Endothelial cell of umbilical vein (primary cell): ENCODE results near the gene VPS51. TPM values are rescaled to one million over a fixed set of nuclear protein-coding genes. Genes with fewer than 3 reads are reported as not detected.

Source experiments
- BruUV-seq: library from RNA; stranded (reverse); fragments of 400-500 nt; replicated peaks from 2 replicates; lab custom pipeline; 2021; lab: Mats Ljungman, UMichigan
- CTCF ChIA-PET: fragments of 300-600, 350-600 bp; sonication (Branson Sonifier 250); formaldehyde crosslinking; loops from one replicate; lab custom pipeline; 2021; ENCODE audit warnings: antibody characterized with exemption, inconsistent platforms; lab: Charles Lee
- POLR2A ChIA-PET: fragments of 300-600, 350-600 bp; sonication (Branson Sonifier 250); formaldehyde crosslinking; loops from one replicate; lab custom pipeline; 2021; ENCODE audit warnings: antibody characterized with exemption, inconsistent platforms; lab: Charles Lee
- DNase-seq: peaks from one replicate; pipeline ENCODE4 v3.0.0-alpha.2; 2011; ENCODE audit warnings: low read depth, low spot score
- FAIRE-seq: peaks from 2 replicates; lab custom pipeline; 2011; peaks lifted over from hg19 to GRCh38; lab: Jason Lieb, UNC
- H2AFZ ChIP-seq: 2 replicates; pipeline ENCODE4 v1.6.0; 2012; ENCODE audit warnings: low read depth, low read length, control low read depth, inconsistent platforms
- H3K27ac ChIP-seq: 2 replicates; pipeline ENCODE4 v1.5.1; 2011; ENCODE audit warnings: low read depth, mild to moderate bottlenecking, control low read depth, low read length, moderate library complexity; ENCODE audit not compliant: insufficient read depth
- H3K27me3 ChIP-seq, 2 experiments: 2 replicates each; pipeline versions ENCODE4 v1.6.0 to v1.6.1; 2011; ENCODE audit warnings: low read length in 2 of 2, mixed read lengths in 1 of 2; ENCODE audit not compliant: control insufficient read depth in 2 of 2, insufficient read depth in 2 of 2
- H3K36me3 ChIP-seq, 2 experiments: 2 replicates in 1 of 2; 3 replicates in 1 of 2; pipeline ENCODE4 v1.5.1; 2011; ENCODE audit warnings: low read length in 2 of 2, mild to moderate bottlenecking in 1 of 2, moderate library complexity in 1 of 2; ENCODE audit not compliant: control insufficient read depth in 2 of 2, insufficient read depth in 2 of 2; ENCODE audit errors: extremely low read depth in 1 of 2
- H3K4me1 ChIP-seq: 3 replicates; pipeline ENCODE4 v1.5.1; 2011; ENCODE audit warnings: mild to moderate bottlenecking, low read length; ENCODE audit not compliant: control insufficient read depth, insufficient read depth; ENCODE audit errors: extremely low read depth
- H3K4me2 ChIP-seq: 2 replicates; pipeline ENCODE4 v1.6.1; 2011; ENCODE audit warnings: low read length, control low read depth, mixed read lengths; ENCODE audit not compliant: insufficient read depth
- H3K4me3 ChIP-seq, 3 experiments: fragments of 200-600 bp in 1 of 3; sonication (generic), shearing (Covaris generic) in 1 of 3; replicated peaks in 1 of 3; 2 replicates each; pipeline ENCODE4 v1.5.1; 2011 to 2016; ENCODE audit warnings: control low read depth in 3 of 3, low read length in 3 of 3, mild to moderate bottlenecking in 2 of 3, inconsistent platforms in 1 of 3, low read depth in 1 of 3, moderate library complexity in 1 of 3; ENCODE audit not compliant: insufficient read depth in 1 of 3
- H3K79me2 ChIP-seq: 2 replicates; pipeline ENCODE4 v1.6.0; 2012; ENCODE audit warnings: low read length, inconsistent platforms; ENCODE audit not compliant: control insufficient read depth, insufficient read depth
- H3K9ac ChIP-seq: replicated peaks from 2 replicates; pipeline ENCODE3; 2011; ENCODE audit warnings: low read length, control low read depth; ENCODE audit not compliant: insufficient read depth; ENCODE audit errors: extremely low read depth
- H3K9me1 ChIP-seq: replicated peaks from 3 replicates; pipeline ENCODE4 v1.6.0; 2011; ENCODE audit warnings: mild to moderate bottlenecking, low read length; ENCODE audit not compliant: control insufficient read depth, insufficient read depth; ENCODE audit errors: extremely low read depth
- H3K9me3 ChIP-seq: replicated peaks from 2 replicates; pipeline ENCODE4 v1.5.1; 2012; ENCODE audit warnings: low read length, inconsistent platforms; ENCODE audit not compliant: control insufficient read depth, insufficient read depth
- H4K20me1 ChIP-seq: replicated peaks from 2 replicates; pipeline ENCODE3; 2011; ENCODE audit warnings: mild to moderate bottlenecking, low read length; ENCODE audit not compliant: control insufficient read depth, insufficient read depth; ENCODE audit errors: extremely low read depth
- CTCF ChIP-seq, 2 donors: IDR thresholded peaks; 1 replicate in 1 of 2; 2 replicates in 1 of 2; pipeline ENCODE4 v1.5.1; 2011; ENCODE audit warnings: low read length in 2 of 2, mild to moderate bottlenecking in 2 of 2, moderate library complexity in 2 of 2, control low read depth in 1 of 2, inconsistent platforms in 1 of 2, low read depth in 1 of 2; ENCODE audit not compliant: insufficient read depth in 1 of 2; ENCODE audit errors: extremely low read depth in 1 of 2
- EZH2 ChIP-seq: IDR thresholded peaks from 2 replicates; pipeline ENCODE4 v1.6.1; 2012; ENCODE audit warnings: borderline replicate concordance, low read depth, mild to moderate bottlenecking, moderate library complexity, low read length, inconsistent platforms; ENCODE audit not compliant: severe bottlenecking
- FOS ChIP-seq: IDR thresholded peaks from 2 replicates; pipeline ENCODE4 v1.6.1; 2011; ENCODE audit warnings: mild to moderate bottlenecking, low read length, moderate library complexity, borderline replicate concordance; ENCODE audit not compliant: insufficient read depth
- GATA2 ChIP-seq: IDR thresholded peaks from 2 replicates; pipeline ENCODE4 v1.7.0; 2011; ENCODE audit warnings: low read depth, mild to moderate bottlenecking, moderate library complexity, mixed read lengths, low read length; ENCODE audit not compliant: insufficient read length, insufficient read depth
- JUN ChIP-seq: IDR thresholded peaks from 2 replicates; pipeline ENCODE4 v1.6.1; 2011; ENCODE audit warnings: borderline replicate concordance, low read depth; ENCODE audit not compliant: insufficient read length, insufficient read depth
- MAX ChIP-seq: IDR thresholded peaks from 2 replicates; pipeline ENCODE4 v1.6.1; 2011; ENCODE audit not compliant: insufficient read depth, insufficient read length
- MYC ChIP-seq: IDR thresholded peaks from one replicate; pipeline ENCODE4 v1.6.1; 2011; ENCODE audit warnings: mild to moderate bottlenecking, low read depth, low read length
- POLR2A ChIP-seq: IDR thresholded peaks from 2 replicates; pipeline ENCODE4 v1.6.1; 2012; ENCODE audit warnings: low read depth, mild to moderate bottlenecking, control low read depth, low read length
- POLR2AphosphoS5 ChIP-seq: IDR thresholded peaks from 2 replicates; pipeline ENCODE4 v1.6.1; 2012; ENCODE audit warnings: low read depth, mild to moderate bottlenecking, control low read depth, low read length, moderate library complexity; ENCODE audit not compliant: insufficient read depth
- dilution Hi-C: fragments of 300-500 bp; cut with MboI; formaldehyde crosslinking; loops from one replicate; pipeline ENCODE4 v1.15.0; 2019; ENCODE audit warnings: low sequenced_read_pairs; ENCODE audit not compliant: extremely low pct_ligation_motif_present
- intact Hi-C: fragments of 100-400 bp; cut with micrococcal nuclease; formaldehyde crosslinking; loops from one replicate; pipeline ENCODE4 v1.10.0; 2022
- polyA plus RNA-seq, 4 experiments: library from polyadenylated mRNA; depleted of rRNA in 3 of 4; stranded (reverse) in 3 of 4; unstranded in 1 of 4; fragments of >200 nt; gene quantifications; 2 replicates each; pipeline versions ENCODE4 v1.2.1 to v1.2.3, GENCODE V29; 2011 to 2012; ENCODE audit warnings: missing spikeins in 1 of 4
- total RNA-seq: library from RNA; stranded (reverse); gene quantifications from 2 replicates; pipeline ENCODE4 v1.2.3, GENCODE V29; 2021

The VPS51 gene
- total and polyA plus RNA-seq, 2 donors (not counting 3 experiments of a cell fraction or from before 2014, with no cell fraction given) = 108 to 146 TPM

DNA sequence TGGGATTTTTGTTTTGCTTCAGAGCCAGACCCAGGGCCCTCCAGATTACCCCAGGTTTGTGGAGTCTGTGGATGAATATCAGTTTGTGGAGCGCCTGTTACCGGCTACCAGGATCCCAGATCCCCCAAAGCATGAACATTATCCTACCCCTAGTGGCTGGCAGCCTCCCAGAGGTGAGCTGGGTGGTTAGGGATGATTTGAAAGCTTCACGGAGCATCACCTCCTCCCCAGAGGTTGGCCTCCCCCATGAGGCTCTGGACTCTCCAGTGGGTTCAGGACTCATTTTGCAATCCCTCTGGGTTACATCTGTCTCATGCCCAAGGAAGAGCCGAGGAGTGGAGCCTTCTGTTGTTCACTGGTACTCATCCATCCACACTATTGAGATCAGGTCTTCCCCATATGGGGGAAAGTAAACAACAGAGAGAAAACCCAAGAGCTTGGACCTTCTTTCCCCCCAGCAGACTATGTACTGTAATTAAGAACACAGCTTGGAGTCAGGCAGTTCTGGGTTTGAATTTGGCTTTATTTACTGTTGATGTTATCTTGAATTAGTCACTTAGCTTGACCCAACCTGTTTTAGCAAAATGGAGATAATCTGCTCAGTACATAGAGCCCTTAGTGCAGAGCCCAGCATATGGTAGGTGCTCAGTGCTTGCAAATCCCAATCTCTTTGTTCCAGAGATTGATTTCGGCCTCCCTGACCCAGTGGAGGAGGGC, 28.6 kb downstream of the VPS51 start:
- no peak overlapping the region for H3K4me2 ChIP-seq
- peaks cover 17 to 44% of the 10 kb centered on the region in 2 experiments for H3K36me3 ChIP-seq
- H3K79me2 ChIP-seq = peaks cover 33% of the 10 kb centered on the region
- no peaks in the 10 kb centered on the region for H4K20me1 ChIP-seq
- H2AFZ ChIP-seq = no peak overlapping the region
- dilution Hi-C loops (no loop called here), intact Hi-C loops (no loop called here)
- H3K9me1 ChIP-seq = no peaks in the 10 kb centered on the region
- H3K4me3 ChIP-seq = no peak overlapping the region
- no peak overlapping the region for H3K27ac ChIP-seq
- DNase-seq (no peak), FAIRE-seq (no peak)
- no peaks in the 10 kb centered on the region for H3K9me3 ChIP-seq
- H3K4me1 ChIP-seq = peaks cover 11% of the 10 kb centered on the region
- CTCF ChIA-PET = interaction anchor here (1.0 kb wide), 1 partner anchor 80 kb away, joined by 3 read pairs; no protein-coding TSS in a partner anchor
- H3K9ac ChIP-seq = no peak overlapping the region
- TF ChIP-seq MYC (no peak), POLR2AphosphoS5 (no peak), POLR2A (no peak), JUN (no peak), CTCF (IDR thresholded peaks at IDR 0.05; ENCODE audit: extremely low read depth in 1 of 2, insufficient read depth in 1 of 2, low read depth in 1 of 2, low read length in 2 of 2) (no peak), FOS (no peak), MAX (no peak), GATA2 (no peak), EZH2 (no peak)
- BruUV-seq = TSS peak; percentile 0
- POLR2A ChIA-PET = no interaction called here
- no peaks in the 10 kb centered on the region for H3K27me3 ChIP-seq
